Liver (tissue), 9 donors: ENCODE measurements around the gene ZNF45. TPM values are rescaled to one million over a fixed set of nuclear protein-coding genes. Genes with fewer than 3 reads are reported as not detected.

Source experiments
- DNase-seq: peaks from one replicate; pipeline ENCODE4 v3.0.0-alpha.2; 2017; ENCODE audit warnings: low spot score
- H3K27ac ChIP-seq, 2 donors: one replicate each; pipeline ENCODE4 v1.7.0; 2013; ENCODE audit warnings: inconsistent platforms in 2 of 2, low read length in 2 of 2, control low read depth in 1 of 2, low read depth in 1 of 2, mild to moderate bottlenecking in 1 of 2
- H3K27me3 ChIP-seq, 4 donors: one replicate each; pipeline versions ENCODE4 v1.6.1 to v1.7.0; 2013; ENCODE audit warnings: low read length in 3 of 4, inconsistent platforms in 1 of 4, mild to moderate bottlenecking in 1 of 4, moderate library complexity in 1 of 4; ENCODE audit not compliant: control insufficient read depth in 4 of 4, insufficient read depth in 4 of 4
- H3K36me3 ChIP-seq, 4 donors: one replicate each; pipeline versions ENCODE4 v1.6.1 to v1.7.0; 2013; ENCODE audit warnings: low read length in 3 of 4, mild to moderate bottlenecking in 3 of 4, low read depth in 1 of 4, moderate library complexity in 1 of 4; ENCODE audit not compliant: control insufficient read depth in 4 of 4, insufficient read depth in 3 of 4
- H3K4me1 ChIP-seq, 4 donors: one replicate each; pipeline versions ENCODE4 v1.6.1 to v1.7.0; 2013; ENCODE audit warnings: low read length in 3 of 4, mild to moderate bottlenecking in 3 of 4, moderate library complexity in 1 of 4; ENCODE audit not compliant: control insufficient read depth in 4 of 4, insufficient read depth in 4 of 4
- H3K4me3 ChIP-seq, 3 donors: one replicate each; pipeline versions ENCODE4 v1.6.1 to v1.7.0; 2013; ENCODE audit warnings: low read length in 3 of 3, control low read depth in 1 of 3, low read depth in 1 of 3, mild to moderate bottlenecking in 1 of 3
- H3K9ac ChIP-seq, 2 donors: one replicate each; pipeline ENCODE4 v1.7.0; 2013; ENCODE audit warnings: low read length in 2 of 2, mild to moderate bottlenecking in 2 of 2, moderate library complexity in 2 of 2, control low read depth in 1 of 2, low read depth in 1 of 2
- H3K9me3 ChIP-seq, 4 donors: one replicate each; pipeline versions ENCODE4 v1.6.1 to v1.7.0; 2013; ENCODE audit warnings: low read length in 3 of 4; ENCODE audit not compliant: control insufficient read depth in 4 of 4
- ATF3 ChIP-seq: IDR thresholded peaks from 2 replicates; pipeline ENCODE4 v1.6.1; 2016; ENCODE audit warnings: antibody characterized with exemption
- CTCF ChIP-seq: fragments of 150-350 bp; IDR thresholded peaks from 2 replicates; pipeline ENCODE4 v1.5.1; 2017; ENCODE audit warnings: improper control_type of control experiment, low read depth, low read length; ENCODE audit not compliant: missing input control
- EGR1 ChIP-seq, 2 donors: IDR thresholded peaks; 2 replicates each; pipeline ENCODE4 v1.6.1; 2016 to 2018; ENCODE audit warnings: antibody characterized with exemption in 2 of 2, low read depth in 2 of 2
- FOXA1 ChIP-seq: IDR thresholded peaks from 2 replicates; pipeline ENCODE4 v1.6.1; 2016; ENCODE audit warnings: antibody characterized with exemption
- FOXA2 ChIP-seq: IDR thresholded peaks from 2 replicates; pipeline ENCODE4 v1.6.1; 2016; ENCODE audit warnings: antibody characterized with exemption
- GABPA ChIP-seq, 2 donors: IDR thresholded peaks in 1 of 2; conservative IDR thresholded peaks in 1 of 2; 2 replicates each; pipeline ENCODE4 v1.6.1; 2016; ENCODE audit warnings: antibody characterized with exemption in 2 of 2, mild to moderate bottlenecking in 1 of 2, moderate library complexity in 1 of 2
- HNF4A ChIP-seq, 2 donors: conservative IDR thresholded peaks; 2 replicates each; pipeline ENCODE4 v1.6.1; 2016; ENCODE audit warnings: antibody characterized with exemption in 2 of 2, mild to moderate bottlenecking in 2 of 2
- HNF4G ChIP-seq: IDR thresholded peaks from 2 replicates; pipeline ENCODE4 v1.6.1; 2016; ENCODE audit warnings: antibody characterized with exemption
- JUND ChIP-seq, 2 donors: IDR thresholded peaks; 2 replicates each; pipeline ENCODE4 v1.6.1; 2016; ENCODE audit warnings: antibody characterized with exemption in 2 of 2
- MAX ChIP-seq: IDR thresholded peaks from 2 replicates; pipeline ENCODE4 v1.6.1; 2016; ENCODE audit warnings: antibody characterized with exemption
- NR2F2 ChIP-seq: IDR thresholded peaks from 2 replicates; pipeline ENCODE4 v1.6.1; 2016; ENCODE audit warnings: antibody characterized with exemption
- RAD21 ChIP-seq, 2 donors: IDR thresholded peaks; 2 replicates each; pipeline ENCODE4 v1.6.1; 2016; ENCODE audit warnings: antibody characterized with exemption in 2 of 2, mild to moderate bottlenecking in 2 of 2
- REST ChIP-seq: IDR thresholded peaks from 2 replicates; pipeline ENCODE4 v1.6.1; 2016; ENCODE audit warnings: antibody characterized with exemption, mild to moderate bottlenecking
- RXRA ChIP-seq, 2 donors: IDR thresholded peaks; 2 replicates each; pipeline ENCODE4 v1.6.1; 2017 to 2018; ENCODE audit warnings: antibody characterized with exemption in 2 of 2, mild to moderate bottlenecking in 1 of 2
- SP1 ChIP-seq: IDR thresholded peaks from 2 replicates; pipeline ENCODE4 v1.6.1; 2018; ENCODE audit warnings: antibody characterized with exemption, mild to moderate bottlenecking
- TAF1 ChIP-seq: conservative IDR thresholded peaks from 2 replicates; pipeline ENCODE4 v1.6.1; 2016; ENCODE audit warnings: antibody characterized with exemption, mild to moderate bottlenecking
- YY1 ChIP-seq: IDR thresholded peaks from 2 replicates; pipeline ENCODE4 v1.6.1; 2016; ENCODE audit warnings: antibody characterized with exemption, mild to moderate bottlenecking
- ZBTB33 ChIP-seq: IDR thresholded peaks from 2 replicates; pipeline ENCODE4 v1.6.1; 2016; ENCODE audit warnings: antibody characterized with exemption
- WGBS: extraction: QIAGEN DNeasy Blood & Tissue Kit; methylation state at CpG from one replicate; pipeline ENCODE4 v1.1.7; 2013; 5-methylcytosine and 5-hydroxymethylcytosine counted together
- polyA plus RNA-seq, 2 donors: library from polyadenylated mRNA; stranded (reverse) in 1 of 2; unstranded in 1 of 2; fragments of 200-250 nt in 1 of 2; fragments of >200 nt in 1 of 2; fragmentation: Nextera tagmentation in 1 of 2; extraction: Ambion mirVana in 1 of 2; gene quantifications; one replicate each; pipeline versions ENCODE4 v1.2.1 to v1.2.3, GENCODE V29; 2013 to 2015
- total RNA-seq, 2 donors: library from RNA; depleted of rRNA; stranded (reverse); fragments of >200 nt; gene quantifications; one replicate each; pipeline ENCODE4 v1.2.3, GENCODE V29; 2014
- donor health status: healthy.
- donor health status: healthy.
- donor health status: healthy.
- donor health status: healthy.
- donor health status: healthy.

The ZNF45 gene
- total and polyA plus RNA-seq, 4 donors: 1.5 to 11.1 (median 4.3) TPM

- H3K36me3 ChIP-seq: peaks cover 27 to 95% (median 86%) of the 10 kb centered on the region in 4 donors
- H3K4me3 ChIP-seq: peak overlapping the region in 2 of 3 donors; percentile 44 to 59
- H3K27ac ChIP-seq: no peak overlapping the region
- H3K4me1 ChIP-seq: no peaks in the 10 kb centered on the region
- DNase-seq: no peak
- no peak for TF ChIP-seq FOXA1
- TF ChIP-seq JUND (IDR thresholded peaks at IDR 0.05): no peak
- TF ChIP-seq HNF4G: no peak
- TF ChIP-seq REST: no peak
- TF ChIP-seq GABPA (IDR thresholded peaks at IDR 0.05 in 1 of 2, conservative IDR thresholded peaks at IDR 0.05 in 1 of 2): no peak
- TF ChIP-seq ZBTB33: no peak
- TF ChIP-seq TAF1: no peak
- no peak for TF ChIP-seq YY1
- no peak for TF ChIP-seq RXRA (IDR thresholded peaks at IDR 0.05)
- TF ChIP-seq RAD21 (IDR thresholded peaks at IDR 0.05): no peak
- no peak for TF ChIP-seq NR2F2
- TF ChIP-seq CTCF: no peak
- TF ChIP-seq EGR1 (IDR thresholded peaks at IDR 0.05; ENCODE audit: low read depth in 2 of 2): no peak
- TF ChIP-seq ATF3: no peak
- no peak overlapping the region for H3K9ac ChIP-seq
- peaks cover 19 to 54% (median 49%) of the 10 kb centered on the region in 4 donors for H3K9me3 ChIP-seq
- H3K27me3 ChIP-seq: no peaks in the 10 kb centered on the region
Measured at GRCh38 chr19:43923875-43924274, 11.2 kb downstream of the ZNF45 start.

GRCh38 chr19:43914051-43914450 lies 21.0 kb downstream of the ZNF45 start:
- 70% methylated on average over 3 of the region's 3 CpGs for WGBS
- Histone ChIP-seq H3K36me3 (peaks cover 22 to 67% (median 59%) of the 10 kb centered on the region in 4 donors), H3K9me3 (peaks cover 50 to 96% (median 78%) of the 10 kb centered on the region in 4 donors), H3K4me1 (no peaks in the 10 kb centered on the region), H3K27me3 (no peaks in the 10 kb centered on the region), H3K4me3 (peak overlapping the region in 2 of 3 donors; percentile 7 to 77), H3K27ac (no peak overlapping the region), H3K9ac (no peak overlapping the region)
- no peak for TF ChIP-seq EGR1 (IDR thresholded peaks at IDR 0.05; ENCODE audit: low read depth in 2 of 2)
- TF ChIP-seq REST: no peak
- TF ChIP-seq TAF1: no peak
- TF ChIP-seq GABPA (IDR thresholded peaks at IDR 0.05 in 1 of 2, conservative IDR thresholded peaks at IDR 0.05 in 1 of 2): no peak
- TF ChIP-seq YY1: no peak
- TF ChIP-seq SP1: no peak
- no peak for TF ChIP-seq MAX
- no peak for TF ChIP-seq RXRA (IDR thresholded peaks at IDR 0.05)
- no peak for TF ChIP-seq HNF4A (conservative IDR thresholded peaks at IDR 0.05)
- TF ChIP-seq FOXA1: no peak
- no peak for TF ChIP-seq JUND (IDR thresholded peaks at IDR 0.05)
- TF ChIP-seq ZBTB33: no peak
- TF ChIP-seq FOXA2: no peak
- no peak for TF ChIP-seq ATF3
- no peak for TF ChIP-seq RAD21 (IDR thresholded peaks at IDR 0.05)
- DNase-seq: no peak
